AG08395 (cell line): Measurements from ENCODE around the gene NLGN1.
"Not testable (repeated sequence)": the region's sequence is repeated elsewhere in the genome, so short reads cannot be mapped to it uniquely, and the experiment has no call there.

Experiments
- DNase-seq: peaks from one replicate; pipeline ENCODE4 v3.0.0; 2012; ENCODE audit warnings: mixed read lengths, low spot score

The NLGN1 gene

GRCh38 chr3:173556546-173556945 lies 159.0 kb downstream of the NLGN1 start:
- no peak for DNase-seq

GRCh38 chr3:173567997-173568396 lies 170.5 kb downstream of the NLGN1 start:
- no peak for DNase-seq

- DNase-seq: no peak
Observed at GRCh38 chr3:173568623-173569022, 171.1 kb downstream of the NLGN1 start.

GRCh38 chr3:173583496-173583895 lies 186.0 kb downstream of the NLGN1 start:
- no peak for DNase-seq

DNA sequence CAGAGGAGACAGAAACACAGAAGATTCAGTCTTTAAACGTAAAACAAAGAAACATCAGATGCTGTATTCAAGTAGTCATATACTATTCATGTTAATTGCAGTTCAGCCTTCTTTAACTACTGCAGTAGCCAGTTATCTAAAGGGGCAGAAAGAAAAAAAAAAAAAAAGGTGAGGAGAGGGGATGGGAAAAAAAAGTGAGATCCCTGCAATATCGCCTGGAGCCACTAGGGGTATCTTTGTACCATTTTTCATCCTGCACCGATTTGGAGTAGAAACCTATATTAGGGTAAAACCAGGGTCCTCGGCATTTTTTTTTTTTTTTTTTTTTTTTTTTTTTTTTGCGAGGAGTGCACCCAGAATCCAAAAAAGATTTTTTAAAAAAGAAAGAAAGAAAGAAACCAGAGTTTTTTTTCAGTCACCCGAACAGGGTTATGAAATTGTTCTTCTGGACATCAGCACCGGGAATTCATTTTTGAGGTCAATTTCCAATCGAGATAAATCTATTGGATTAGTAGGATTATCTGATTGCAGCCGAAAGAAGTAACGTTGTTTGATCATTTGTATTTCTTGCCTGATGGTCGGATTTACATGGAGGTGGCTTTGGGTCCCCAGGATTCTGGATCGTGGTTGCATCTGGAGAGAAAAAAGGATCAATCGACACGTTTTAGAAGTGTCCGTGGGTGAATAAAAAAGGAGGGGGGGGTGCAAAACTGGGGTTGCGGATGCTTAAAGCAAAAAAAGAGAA lies 186.7 kb downstream of the NLGN1 start:
- DNase-seq: peak; percentile 42

DNA sequence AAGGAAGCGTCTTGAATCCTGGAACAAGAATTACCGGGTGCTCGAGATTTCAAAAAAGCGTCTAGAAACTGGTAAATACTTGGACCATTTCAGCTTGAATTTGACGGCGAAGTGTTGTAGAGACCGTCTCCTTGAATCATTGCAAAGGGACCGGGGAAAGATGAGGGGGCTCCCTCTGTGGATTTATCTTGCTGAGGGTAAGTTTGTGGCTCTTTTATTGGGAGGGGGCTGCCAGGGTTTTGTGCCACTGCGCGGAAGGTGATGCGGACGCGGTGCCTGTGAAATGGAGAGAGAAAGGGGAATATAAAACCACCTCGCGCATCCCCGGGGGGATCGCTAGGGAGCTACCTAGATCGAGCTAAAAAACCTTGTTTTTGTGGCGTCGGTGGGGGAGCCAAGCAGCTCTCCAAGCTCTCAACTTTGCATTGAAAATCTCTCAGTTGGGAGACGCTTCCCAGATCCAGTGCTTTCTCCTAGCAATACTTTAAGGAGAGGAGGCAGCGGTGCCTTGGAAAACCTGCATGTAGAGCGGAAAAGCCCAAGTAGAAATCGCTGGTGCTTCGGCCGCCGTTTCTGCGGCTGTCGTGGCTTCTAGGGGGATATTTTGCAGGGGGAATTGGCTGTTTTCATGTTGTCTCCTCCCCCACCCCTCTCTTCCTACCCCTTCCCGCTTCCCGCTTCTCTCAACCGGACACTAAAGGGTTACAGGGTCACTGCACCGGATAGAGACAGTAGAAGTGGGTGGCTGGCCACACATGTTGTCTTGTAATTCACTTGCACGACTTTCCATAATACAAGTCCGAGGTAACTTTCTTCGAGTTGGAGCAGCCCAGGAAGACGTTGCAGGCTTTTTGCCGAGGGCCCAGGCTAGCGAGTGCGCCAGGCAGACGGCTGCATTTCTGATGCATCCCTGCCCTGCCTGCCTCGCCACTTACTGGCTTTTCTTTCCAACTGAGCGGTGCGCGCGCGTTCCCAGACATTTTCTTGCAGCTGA lies 187.6 kb downstream of the NLGN1 start:
- DNase-seq: peak; percentile 63

DNA sequence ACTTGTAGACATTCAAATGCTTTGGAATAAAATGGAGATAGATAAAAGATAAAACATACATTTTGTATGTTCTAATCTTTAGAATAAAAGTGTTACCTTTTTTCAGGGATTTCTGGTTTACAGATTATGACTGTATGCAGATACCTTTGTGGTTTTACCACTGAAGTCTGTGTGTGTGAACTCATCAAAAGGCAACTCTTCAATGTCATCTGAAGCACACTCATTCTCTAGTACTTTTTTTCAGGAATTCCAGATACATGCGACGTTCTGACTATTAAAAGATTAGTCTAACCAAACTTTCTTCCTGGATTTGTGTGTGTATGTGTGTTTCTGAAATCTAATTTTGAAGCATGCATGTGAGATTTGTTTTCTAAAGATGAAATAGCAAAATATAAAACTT lies 188.6 kb downstream of the NLGN1 start:
- no peak for DNase-seq

DNA sequence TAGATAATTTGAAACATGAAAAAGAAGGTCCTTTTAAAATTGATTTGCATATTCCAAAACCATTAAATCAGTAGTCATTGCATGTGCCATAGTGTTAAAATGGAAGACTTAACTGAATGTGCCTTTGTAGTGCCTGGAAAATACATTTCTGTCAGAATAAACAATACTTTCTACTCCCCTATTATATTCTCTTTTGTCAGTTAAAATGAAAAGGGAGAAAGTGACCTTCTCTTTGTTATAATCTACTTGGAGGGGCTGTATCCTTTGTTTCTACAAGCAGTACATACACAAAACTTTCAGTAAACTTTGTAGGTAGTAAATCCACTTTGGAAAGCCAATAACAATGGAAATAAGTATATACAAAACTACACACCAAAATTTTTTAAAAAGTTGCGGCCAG lies 189.5 kb downstream of the NLGN1 start:
- no peak for DNase-seq

DNA sequence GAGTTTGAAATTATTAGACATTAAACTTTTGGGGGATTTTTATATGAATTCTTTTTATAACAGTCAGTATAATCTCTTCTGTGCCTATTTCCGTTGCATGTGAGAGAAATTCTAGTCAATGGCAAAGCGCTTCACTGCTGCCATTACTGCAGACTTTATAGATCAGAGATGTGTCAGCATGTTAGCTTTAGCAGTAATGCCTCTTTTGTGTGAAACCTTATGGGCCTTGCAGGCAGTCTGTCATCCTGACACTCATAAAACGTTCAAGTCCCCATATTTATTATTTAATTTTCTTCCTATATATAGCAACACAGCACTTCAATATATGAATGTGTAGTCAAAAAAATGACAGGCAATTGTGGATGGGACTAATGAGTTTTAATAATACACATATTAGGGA lies 191.0 kb downstream of the NLGN1 start:
- DNase-seq: no peak

GRCh38 chr3:173589116-173589515 lies 191.6 kb downstream of the NLGN1 start:
- no peak for DNase-seq

GRCh38 chr3:173591401-173591800 lies 193.9 kb downstream of the NLGN1 start:
- DNase-seq: no peak

DNA sequence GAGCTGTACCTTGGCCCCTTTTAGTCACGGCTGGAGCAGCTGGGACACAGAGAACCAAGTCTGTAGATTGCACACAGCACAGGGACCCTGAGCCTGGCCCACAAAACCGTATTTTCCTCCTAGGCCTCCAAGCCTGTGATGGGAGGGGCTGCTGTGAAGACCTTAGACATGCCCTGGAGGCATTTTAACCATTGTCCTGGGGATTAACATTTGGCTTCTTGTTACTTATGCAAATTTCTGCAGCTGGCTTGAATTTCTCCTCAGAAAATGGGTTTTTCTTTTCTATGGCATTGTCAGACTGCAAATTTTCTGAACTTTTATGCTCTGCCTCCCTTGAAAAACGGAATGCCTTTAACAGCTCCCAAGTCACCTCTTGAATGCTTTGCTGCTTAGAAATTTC lies 197.3 kb downstream of the NLGN1 start:
- not testable (repeated sequence) for DNase-seq

- peak; percentile 3 for DNase-seq
Observed at GRCh38 chr3:173599673-173600072, 202.1 kb downstream of the NLGN1 start.

DNA sequence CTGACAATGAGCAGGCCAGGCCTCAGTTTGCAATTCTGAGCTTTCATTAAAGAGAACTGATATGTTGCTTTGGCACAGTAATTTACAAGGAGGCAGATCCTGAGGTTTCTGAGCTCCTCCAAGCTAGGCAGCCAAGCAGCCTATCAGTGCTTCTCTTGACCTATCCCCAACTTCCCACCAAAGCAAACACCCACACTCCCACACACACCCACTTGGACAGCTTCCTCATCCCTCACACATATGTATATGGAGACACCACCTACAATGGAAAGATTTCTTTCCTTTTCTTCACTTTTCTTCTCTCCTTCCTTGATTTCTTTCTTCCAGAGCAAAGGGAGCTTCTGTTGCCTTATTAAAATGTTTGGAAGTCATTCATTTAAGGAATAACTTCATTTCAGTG lies 217.0 kb downstream of the NLGN1 start:
- DNase-seq: no peak

DNA sequence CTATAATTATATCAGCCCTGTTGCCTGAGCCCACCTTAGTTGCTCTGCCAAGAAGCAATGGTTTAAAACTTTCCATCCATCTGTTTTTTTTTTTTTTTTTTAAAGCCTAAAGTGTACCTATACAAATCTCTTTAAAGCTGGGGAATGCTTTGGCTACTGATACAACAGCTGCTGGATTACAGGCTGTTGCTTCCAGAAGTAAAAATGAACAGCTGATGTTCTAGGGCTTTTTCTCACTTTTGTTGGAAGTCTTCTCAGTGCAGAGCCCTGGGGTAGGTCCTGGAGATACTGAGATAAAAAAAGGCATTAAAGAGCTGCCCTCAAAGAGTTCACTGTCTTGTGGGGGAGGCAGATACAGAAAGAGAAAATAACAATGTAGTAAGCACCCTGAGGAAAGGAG lies 218.1 kb downstream of the NLGN1 start:
- DNase-seq: no peak

- DNase-seq: no peak
Observed at GRCh38 chr3:173617490-173617889, 219.9 kb downstream of the NLGN1 start.

DNA sequence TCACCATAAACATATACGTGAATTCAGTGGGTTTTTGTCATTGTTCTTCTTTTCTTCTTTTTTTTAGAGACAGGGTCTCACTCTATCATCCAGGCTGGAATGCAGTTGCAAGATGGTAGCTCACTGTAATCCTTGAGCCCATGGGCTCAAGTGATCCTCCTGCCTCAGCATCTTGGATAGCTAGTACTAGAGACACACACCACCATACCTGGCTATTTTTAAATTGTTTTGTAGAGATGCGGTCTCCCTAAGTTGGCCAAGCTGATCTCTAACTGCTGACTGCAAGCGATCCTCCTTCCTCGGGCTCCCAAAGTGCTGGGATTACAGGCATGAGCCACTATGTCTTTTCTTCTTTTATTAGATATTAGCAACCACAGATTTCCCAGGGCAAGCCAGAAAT lies 220.6 kb downstream of the NLGN1 start:
- no peak for DNase-seq

- no peak for DNase-seq
Observed at GRCh38 chr3:173618703-173619102, 221.2 kb downstream of the NLGN1 start.

DNA sequence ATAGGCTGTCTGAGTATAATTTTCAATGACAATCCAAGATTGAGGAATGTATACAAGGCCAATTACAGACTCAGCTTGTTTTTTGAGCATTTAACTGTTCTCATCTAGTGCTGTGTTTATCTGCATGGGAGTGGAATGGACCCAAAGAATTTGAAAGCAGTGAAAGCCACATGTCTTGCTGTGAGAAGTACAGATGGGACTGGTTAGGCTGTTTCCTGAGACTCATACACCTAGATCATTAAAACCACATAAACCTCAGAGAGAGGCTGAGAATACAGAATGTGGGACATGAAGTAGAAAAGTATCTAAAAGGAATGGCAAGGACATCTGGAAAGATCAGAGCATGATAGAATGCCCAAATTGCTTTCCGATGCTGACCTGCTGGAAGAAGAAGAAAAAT lies 224.6 kb downstream of the NLGN1 start:
- DNase-seq: peak; percentile 43

DNA sequence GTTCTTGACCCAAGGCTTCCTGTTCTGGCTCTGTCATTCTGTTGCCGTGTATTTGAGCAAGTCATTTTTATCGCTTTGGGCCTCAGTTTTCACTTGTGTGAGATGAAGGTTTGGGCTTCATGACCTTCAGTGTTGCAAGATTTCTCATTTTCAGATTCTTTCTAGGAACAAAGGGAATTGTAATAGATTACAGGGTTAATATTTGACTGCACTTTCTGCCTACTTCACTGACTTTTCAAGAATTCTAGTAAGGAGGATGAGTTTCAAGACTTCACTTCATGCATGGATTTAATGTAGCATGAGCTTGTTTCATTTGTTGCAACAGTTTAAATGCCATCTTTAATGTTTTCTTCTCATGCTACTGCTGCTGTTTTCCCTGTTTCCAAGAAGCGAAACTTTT lies 226.5 kb downstream of the NLGN1 start:
- DNase-seq: no peak

DNA sequence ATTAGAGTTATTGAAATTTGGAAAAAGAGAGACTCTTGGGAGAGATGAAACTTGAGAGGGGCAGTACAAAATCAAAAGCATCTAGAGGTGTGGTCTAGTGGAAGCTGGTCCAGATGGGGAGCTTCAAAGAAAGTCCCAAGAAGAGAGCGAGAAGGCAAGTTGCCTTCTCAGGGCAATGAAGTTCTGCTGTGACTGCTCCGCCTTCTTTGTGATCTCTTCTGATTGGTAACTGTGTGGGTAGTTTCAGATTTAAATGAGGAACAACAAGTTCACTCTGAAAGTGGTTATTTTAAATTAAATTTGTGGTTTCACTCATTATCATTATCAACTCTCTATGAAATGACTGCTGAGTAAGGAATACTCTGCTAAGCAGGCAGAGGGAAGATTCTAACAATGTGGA lies 233.3 kb downstream of the NLGN1 start:
- DNase-seq: no peak

DNA sequence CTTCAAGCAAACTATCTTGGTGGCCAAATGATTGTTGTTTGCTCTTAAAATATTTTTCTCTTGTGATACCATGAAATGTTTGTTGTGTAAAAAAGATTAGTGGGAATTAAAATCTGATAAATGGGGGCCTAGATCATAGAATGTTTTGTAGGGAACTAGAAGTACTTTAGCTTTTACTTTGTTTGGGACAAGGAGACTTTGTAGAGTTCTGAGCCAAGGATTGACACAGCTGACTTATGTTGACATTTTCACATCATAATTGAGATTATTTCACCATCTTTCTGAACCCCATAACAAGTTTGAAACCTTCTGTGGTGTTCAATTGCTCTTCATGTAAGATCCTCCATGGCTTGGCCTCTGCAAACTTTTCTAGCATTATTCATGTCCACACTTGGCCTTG lies 235.4 kb downstream of the NLGN1 start:
- no peak for DNase-seq

- no peak for DNase-seq
Observed at GRCh38 chr3:173635826-173636225, 238.3 kb downstream of the NLGN1 start.
